Transverse colon (tissue), 4 donors: ENCODE data around the gene THTPA. TPM values are rescaled to one million over a fixed set of nuclear protein-coding genes. Genes with fewer than 3 reads are reported as not detected.

Source experiments
- DNase-seq: peaks from one replicate; pipeline ENCODE4 v3.0.0-alpha.2; 2019
- H3K27ac ChIP-seq, 4 donors: fragments of 200-600 bp; sonication (generic); 2 replicates each; pipeline ENCODE4 v1.5.1; 2016 to 2018; ENCODE audit warnings: inconsistent platforms in 4 of 4
- H3K27me3 ChIP-seq: fragments of 200-600 bp; sonication (generic); 2 replicates; pipeline ENCODE4 v1.5.1; 2017; ENCODE audit warnings: inconsistent platforms
- H3K36me3 ChIP-seq, 4 donors: fragments of 200-600 bp; sonication (generic); 2 replicates each; pipeline ENCODE4 v1.5.1; 2017 to 2019; ENCODE audit warnings: inconsistent platforms in 4 of 4
- H3K4me1 ChIP-seq, 4 donors: fragments of 200-600 bp; sonication (generic); 2 replicates each; pipeline ENCODE4 v1.5.1; 2017 to 2020; ENCODE audit warnings: inconsistent platforms in 4 of 4
- H3K4me3 ChIP-seq, 4 donors: fragments of 200-600 bp; sonication (generic); 1 replicate in 1 of 4; 2 replicates in 3 of 4; pipeline versions ENCODE4 v1.5.1 to v1.6.1; 2017 to 2019; ENCODE audit warnings: inconsistent platforms in 4 of 4
- H3K9me3 ChIP-seq, 2 donors: fragments of 200-600 bp; sonication (generic); 2 replicates each; pipeline ENCODE4 v1.5.1; 2017 to 2019; ENCODE audit warnings: inconsistent platforms in 2 of 2
- CTCF ChIP-seq, 5 experiments: fragments of 200-600 bp in 3 of 5; fragments of 450-650 bp in 2 of 5; sonication (generic) in 3 of 5; IDR thresholded peaks; 1 replicate in 2 of 5; 2 replicates in 3 of 5; pipeline ENCODE4 v1.5.1; 2016 to 2017; ENCODE audit warnings: antibody characterized with exemption in 5 of 5, inconsistent platforms in 3 of 5, mild to moderate bottlenecking in 2 of 5, moderate library complexity in 1 of 5
- EP300 ChIP-seq: sonication (generic); formaldehyde crosslinking; IDR thresholded peaks from one replicate; pipeline ENCODE4 v1.6.1; 2017; ENCODE audit warnings: antibody characterized with exemption, low read depth
- POLR2A ChIP-seq: fragments of 450-650 bp; IDR thresholded peaks from one replicate; pipeline ENCODE4 v1.6.1; 2016; ENCODE audit warnings: antibody characterized with exemption, mild to moderate bottlenecking, moderate library complexity
- POLR2AphosphoS5 ChIP-seq, 3 donors: sonication (generic); formaldehyde crosslinking; IDR thresholded peaks; one replicate each; pipeline ENCODE4 v1.6.1; 2016; ENCODE audit warnings: antibody characterized with exemption in 3 of 3
- WGBS, 2 donors: methylation state at CpG; one replicate each; pipeline ENCODE4 v1.1.5; 2018; ENCODE audit warnings: low coverage in 1 of 2; 5-methylcytosine and 5-hydroxymethylcytosine counted together
- in situ Hi-C, 4 donors: fragments of 200-750 bp; cut with MboI; loops; one replicate each; pipeline versions ENCODE4 v1.15.0 to v1.15.1; 2017; ENCODE audit warnings: low sequenced_read_pairs in 3 of 4, low pct_ligation_motif_present in 1 of 4, low pct_unique_long_range_greater_than_20kb in 1 of 4
- intact Hi-C: fragments of 100-400 bp; cut with DNase I; formaldehyde crosslinking; loops from one replicate; pipeline ENCODE4 v1.15.1; 2023; ENCODE audit warnings: low total_unique reads
- total RNA-seq, 4 donors: library from RNA; depleted of rRNA; stranded (reverse); fragments of >200 nt; gene quantifications; one replicate each; pipeline ENCODE4 v1.1.0, GENCODE V29; 2016

THTPA gene
- total RNA-seq, 4 donors from 2014 or later = 6.8 to 34.0 (median 26.0) TPM

GRCh38 chr14:23550812-23551265, 5.2 kb upstream of the THTPA start:
- Histone ChIP-seq H3K36me3 (no peaks in the 10 kb centered on the region), H3K27ac (peak overlapping the region; percentile 19 to 71 (median 56)), H3K27me3 (peaks cover 9% of the 10 kb centered on the region), H3K9me3 (no peaks in the 10 kb centered on the region), H3K4me3 (peak overlapping the region; percentile 49 to 76 (median 64)), H3K4me1 (peaks cover 6 to 21% (median 16%) of the 10 kb centered on the region in 4 donors)
- 2 to 4% methylated on average over 26 to 37 of the region's 37 CpGs for WGBS, 2 donors
- no peak for TF ChIP-seq POLR2A
- no peak for TF ChIP-seq EP300
- no peak for TF ChIP-seq CTCF (IDR thresholded peaks at IDR 0.05)
- TF ChIP-seq POLR2AphosphoS5 (IDR thresholded peaks at IDR 0.05) = no peak
- in situ Hi-C loops = loop anchor here in 3 of 4 donors (10.0 to 25.0 kb wide), 2 partner anchors 76 to 214 kb away; no protein-coding TSS in a partner anchor
- intact Hi-C loops = no loop called here
- peak; percentile 27 for DNase-seq

- DNase-seq = peak; percentile 88
- peak within 1 kb of the TSS; percentile 19 to 71 (median 56) for H3K27ac ChIP-seq
- WGBS, 2 donors = 1% methylated on average over 15 to 46 of the region's 49 CpGs
These were observed 4.6 kb upstream of the THTPA start, which contains the start of gene ZFHX2 for GRCh38 chr14:23551266-23552028. ZFHX2 (minus strand) TSS chr14:23551765; CDS start chr14:23535325, 16,440 bp downstream.

GRCh38 chr14:23555533-23555881, 564 bp upstream of the THTPA start:
- H3K9me3 ChIP-seq = no peaks in the 10 kb centered on the region
- H3K4me3 ChIP-seq = peak overlapping the region; percentile 60 to 93 (median 86)
- H3K4me1 ChIP-seq = peaks cover 15 to 37% (median 26%) of the 10 kb centered on the region in 4 donors
- 0% methylated on average over 1 to 7 of the region's 14 CpGs for WGBS, 2 donors
- DNase-seq = no peak
- H3K36me3 ChIP-seq = peaks cover 0 to 3% (median 0%) of the 10 kb centered on the region in 4 donors
- intact Hi-C loops (no loop called here), in situ Hi-C loops (loop anchor here in 3 of 4 donors (5.0 to 25.0 kb wide), 3 partner anchors 78 to 218 kb away; no protein-coding TSS in a partner anchor)
- peaks cover 3% of the 10 kb centered on the region for H3K27me3 ChIP-seq
- peak overlapping the region; percentile 92 to 95 (median 94) for H3K27ac ChIP-seq
- no peak for TF ChIP-seq POLR2A
- TF ChIP-seq EP300 = no peak
- no peak for TF ChIP-seq POLR2AphosphoS5 (IDR thresholded peaks at IDR 0.05)
- TF ChIP-seq CTCF (IDR thresholded peaks at IDR 0.05) = no peak

More at GRCh38 chr14:23551266-23552028, 4.6 kb upstream of the THTPA start, which contains the start of gene ZFHX2:
- Histone ChIP-seq H3K4me1 (peaks cover 6 to 22% (median 17%) of the 10 kb centered on the region in 4 donors), H3K27me3 (peaks cover 9% of the 10 kb centered on the region), H3K9me3 (no peaks in the 10 kb centered on the region), H3K36me3 (no peaks in the 10 kb centered on the region), H3K4me3 (peak within 1 kb of the TSS; percentile 49 to 76 (median 64))
- intact Hi-C loops (no loop called here), in situ Hi-C loops (loop anchor here in 3 of 4 donors (10.0 to 25.0 kb wide), 2 partner anchors 77 to 214 kb away; no protein-coding TSS in a partner anchor)
- peak in 1 of 3 donors; percentile 11 for TF ChIP-seq POLR2AphosphoS5 (IDR thresholded peaks at IDR 0.05)
- no peak for TF ChIP-seq CTCF (IDR thresholded peaks at IDR 0.05)

GRCh38 chr14:23556700-23557440, 799 bp downstream of the THTPA start:
- TF ChIP-seq POLR2AphosphoS5 (IDR thresholded peaks at IDR 0.05) = no peak
- TF ChIP-seq CTCF (IDR thresholded peaks at IDR 0.05) = no peak
- TF ChIP-seq EP300 = no peak
- no peak for TF ChIP-seq POLR2A
- peaks cover 13 to 30% (median 17%) of the 10 kb centered on the region in 4 donors for H3K4me1 ChIP-seq
- peaks cover 0 to 11% (median 0%) of the 10 kb centered on the region in 4 donors for H3K36me3 ChIP-seq
- intact Hi-C loops = no loop called here
- 0 to 30% methylated on average over 2 to 17 of the region's 17 CpGs for WGBS, 2 donors
- peak overlapping the region; percentile 92 to 95 (median 94) for H3K27ac ChIP-seq
- no peaks in the 10 kb centered on the region for H3K27me3 ChIP-seq
- in situ Hi-C loops = loop anchor here in 3 of 4 donors (5.0 to 25.0 kb wide), 3 partner anchors 80 to 220 kb away; no protein-coding TSS in a partner anchor
- DNase-seq = no peak
- H3K9me3 ChIP-seq = no peaks in the 10 kb centered on the region
- peak overlapping the region; percentile 60 to 93 (median 86) for H3K4me3 ChIP-seq
